Measurements from ENCODE around the gene NRXN3.

NRXN3 gene

GRCh38 chr14:78849952-78850351 lies 679.8 kb downstream of the NRXN3 start:
- no peak for DNase-seq

- no peak for DNase-seq
Measured at GRCh38 chr14:78851189-78851588, 681.0 kb downstream of the NRXN3 start.

GRCh38 chr14:78852040-78852439 lies 681.9 kb downstream of the NRXN3 start:
- no peak for DNase-seq

- DNase-seq = no peak
Measured at GRCh38 chr14:78857974-78858373, 687.8 kb downstream of the NRXN3 start.

- DNase-seq = no peak
Measured at GRCh38 chr14:78863143-78863542, 693.0 kb downstream of the NRXN3 start.

GRCh38 chr14:78872837-78873236 lies 702.7 kb downstream of the NRXN3 start:
- no peak for DNase-seq

- no peak for DNase-seq
Measured at GRCh38 chr14:78873581-78873980, 703.4 kb downstream of the NRXN3 start.

- no peak for DNase-seq
Measured at GRCh38 chr14:78875049-78875448, 704.9 kb downstream of the NRXN3 start.

GRCh38 chr14:78885884-78886283 lies 715.7 kb downstream of the NRXN3 start:
- DNase-seq = no peak

GRCh38 chr14:78897443-78897842 lies 727.3 kb downstream of the NRXN3 start:
- DNase-seq = no peak

GRCh38 chr14:78902010-78902623 lies 731.9 kb downstream of the NRXN3 start:
- DNase-seq = no peak

GRCh38 chr14:78904094-78904493 lies 733.9 kb downstream of the NRXN3 start:
- DNase-seq = no peak

GRCh38 chr14:78917462-78917861 lies 747.3 kb downstream of the NRXN3 start:
- no peak for DNase-seq

GRCh38 chr14:78921856-78922255 lies 751.7 kb downstream of the NRXN3 start:
- no peak for DNase-seq

- DNase-seq = no peak
Measured at GRCh38 chr14:78927261-78927660, 757.1 kb downstream of the NRXN3 start.

- no peak for DNase-seq
Measured at GRCh38 chr14:78933166-78933565, 763.0 kb downstream of the NRXN3 start.

- DNase-seq = no peak
Measured at GRCh38 chr14:78933948-78934524, 763.9 kb downstream of the NRXN3 start.

GRCh38 chr14:78946949-78947348 lies 776.8 kb downstream of the NRXN3 start:
- no peak for DNase-seq

GRCh38 chr14:78947681-78948080 lies 777.5 kb downstream of the NRXN3 start:
- no peak for DNase-seq

- DNase-seq = no peak
Measured at GRCh38 chr14:78950649-78951048, 780.5 kb downstream of the NRXN3 start.

GRCh38 chr14:78951602-78952001 lies 781.4 kb downstream of the NRXN3 start:
- no peak for DNase-seq

- peak; percentile 4 to 39 for DNase-seq
Measured at GRCh38 chr14:78959674-78960264, 789.6 kb downstream of the NRXN3 start.

- DNase-seq = no peak
Measured at GRCh38 chr14:78967111-78967809, 797.1 kb downstream of the NRXN3 start.

GRCh38 chr14:78968265-78968664 lies 798.1 kb downstream of the NRXN3 start:
- no peak for DNase-seq
